NCI-H2196 treated with DMSO at 0.1 percent for 48 hours (cell line): Measurements from ENCODE around the gene GPC6.

Experiments
- DNase-seq: peaks from one replicate; lab custom pipeline; 2025; ENCODE audit not compliant: unreplicated experiment; lab: John Stamatoyannopoulos, UW

The GPC6 gene

GRCh38 chr13:94309997-94310855 lies 1083.6 kb downstream of the GPC6 start:
- no peak for DNase-seq

DNA sequence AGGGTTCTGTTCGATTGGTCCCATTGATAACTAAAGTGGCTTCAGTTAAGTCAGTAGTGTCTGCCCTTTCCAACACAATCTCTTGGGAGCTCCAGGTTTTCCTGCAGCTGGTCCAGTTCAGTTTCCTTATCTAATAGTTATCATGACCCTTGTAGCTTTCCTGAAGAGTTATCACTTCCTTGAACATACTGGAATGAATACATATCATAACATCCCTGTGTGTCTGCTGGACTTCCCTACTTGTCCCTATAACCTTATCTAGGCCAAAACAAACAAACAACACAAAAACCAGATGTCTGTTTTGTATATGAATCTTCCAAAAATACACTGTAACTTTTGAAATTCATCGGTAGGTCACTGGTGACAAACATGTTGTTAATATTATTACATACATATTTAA lies 1085.3 kb downstream of the GPC6 start:
- no peak for DNase-seq

DNA sequence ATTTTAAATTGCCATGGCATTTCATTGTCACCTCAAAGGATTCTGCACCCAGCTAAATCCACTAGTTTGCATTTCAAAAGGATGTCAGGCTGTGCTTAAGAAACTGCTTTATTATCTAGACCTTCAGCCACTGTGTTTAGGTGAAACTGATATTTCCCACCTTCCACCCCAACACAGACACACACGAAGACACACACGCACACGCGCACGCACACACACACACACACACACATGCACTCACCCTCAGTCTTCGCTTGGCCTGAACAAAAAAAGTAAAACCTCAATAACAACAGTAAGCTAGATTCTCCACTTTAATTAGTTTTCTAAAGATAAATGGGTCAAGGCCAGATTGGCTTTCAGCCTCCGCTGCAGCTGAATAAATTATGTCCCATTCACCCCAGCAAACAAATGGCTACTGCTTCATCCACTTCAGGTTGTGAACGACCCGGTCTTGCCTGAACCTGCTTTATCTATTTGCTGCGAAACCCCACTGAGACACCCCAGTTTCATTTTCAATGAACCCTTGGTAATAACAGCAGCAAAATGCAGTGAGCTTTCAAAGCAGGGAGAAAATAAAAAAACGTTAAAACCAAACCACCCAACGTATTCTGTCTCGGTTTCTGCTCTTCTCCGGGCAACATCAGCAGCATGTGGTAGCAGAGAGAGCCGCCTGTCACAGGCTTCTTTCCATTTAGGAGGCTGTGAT lies 1086.1 kb downstream of the GPC6 start:
- DNase-seq, result no peak

GRCh38 chr13:94313321-94313910 lies 1086.8 kb downstream of the GPC6 start:
- DNase-seq, result no peak

DNA sequence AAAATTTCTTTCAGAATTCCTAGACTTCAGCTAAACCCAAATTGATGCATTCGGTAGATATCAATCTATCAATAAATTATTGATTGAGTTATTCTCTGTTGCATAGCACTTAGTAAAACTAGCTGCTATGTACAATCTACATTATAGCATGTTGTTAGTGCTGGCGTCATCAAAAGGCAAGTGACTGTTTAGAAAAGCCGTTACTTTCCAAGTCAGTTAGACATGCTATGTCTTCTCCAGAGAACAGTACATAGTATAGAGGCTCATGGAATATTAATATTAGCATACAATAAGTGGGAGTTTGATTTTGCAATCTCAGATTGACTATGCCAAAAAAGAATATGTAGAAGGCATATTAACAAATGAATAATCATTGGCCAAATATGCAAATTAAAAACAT lies 1087.3 kb downstream of the GPC6 start:
- no peak for DNase-seq

- DNase-seq, result no peak
Measured at GRCh38 chr13:94315188-94315587, 1088.6 kb downstream of the GPC6 start.

GRCh38 chr13:94317063-94317491 lies 1090.5 kb downstream of the GPC6 start:
- no peak for DNase-seq

GRCh38 chr13:94318418-94318817 lies 1091.8 kb downstream of the GPC6 start:
- no peak for DNase-seq

DNA sequence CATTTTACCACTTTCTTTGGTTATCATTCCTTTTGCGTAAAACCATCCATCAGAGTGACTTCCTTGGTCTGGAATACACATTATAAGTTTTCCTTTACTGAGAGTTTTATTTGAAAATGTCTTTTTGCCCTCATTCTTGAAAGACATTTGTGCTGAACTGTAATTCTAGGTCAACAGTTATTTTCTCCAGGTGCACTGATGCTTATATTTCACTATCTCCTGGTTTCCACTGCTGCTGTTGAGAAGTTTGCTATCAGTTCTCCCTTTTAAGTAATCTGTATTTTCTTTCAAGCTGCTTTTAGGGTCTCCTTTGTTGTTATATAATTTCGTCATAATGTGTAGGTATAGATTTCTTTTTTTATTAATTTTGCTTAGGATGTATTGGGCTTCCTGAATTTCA lies 1092.9 kb downstream of the GPC6 start:
- no peak for DNase-seq

- DNase-seq, result no peak
Measured at GRCh38 chr13:94322925-94323763, 1096.5 kb downstream of the GPC6 start.

GRCh38 chr13:94323764-94324758 lies 1097.5 kb downstream of the GPC6 start:
- no peak for DNase-seq

GRCh38 chr13:94324767-94325540 lies 1098.3 kb downstream of the GPC6 start:
- no peak for DNase-seq

- DNase-seq, result no peak
Measured at GRCh38 chr13:94325650-94326049, 1099.0 kb downstream of the GPC6 start.

DNA sequence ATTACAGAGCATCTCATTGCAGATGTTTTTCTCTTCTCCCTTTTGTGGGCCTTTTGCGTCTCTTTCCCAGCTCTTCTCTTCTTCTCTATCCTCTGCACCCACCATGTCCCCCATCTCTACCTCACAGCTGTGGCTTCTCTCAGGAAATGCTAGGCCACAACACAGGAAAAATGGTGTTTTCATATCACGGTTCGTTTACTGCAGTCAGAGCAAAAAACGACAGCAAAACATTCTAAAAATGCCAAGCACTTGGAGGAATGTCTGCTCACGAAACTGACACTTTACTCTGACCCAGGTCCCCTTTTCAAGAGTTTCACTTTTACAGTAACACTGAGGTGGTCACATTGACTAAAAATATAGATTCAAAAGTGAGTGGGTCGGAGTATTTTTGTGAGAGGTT lies 1100.7 kb downstream of the GPC6 start:
- DNase-seq, result no peak

- DNase-seq, result no peak
Measured at GRCh38 chr13:94328381-94329041, 1101.9 kb downstream of the GPC6 start.

GRCh38 chr13:94329277-94329676 lies 1102.7 kb downstream of the GPC6 start:
- DNase-seq, result no peak

GRCh38 chr13:94329754-94330551 lies 1103.3 kb downstream of the GPC6 start:
- no peak for DNase-seq

- no peak for DNase-seq
Measured at GRCh38 chr13:94330552-94331071, 1104.0 kb downstream of the GPC6 start.
